ENCODE measurements around the gene STK32C. TPM values are rescaled to one million over a fixed set of nuclear protein-coding genes. Genes with fewer than 3 reads are reported as not detected.
"Not testable (repeated sequence)": the region's sequence is repeated elsewhere in the genome, so short reads cannot be mapped to it uniquely, and the experiment has no call there.

The STK32C gene
- total RNA-seq, 2 donors from 2014 or later, result 2.6 to 3.7 TPM

DNA sequence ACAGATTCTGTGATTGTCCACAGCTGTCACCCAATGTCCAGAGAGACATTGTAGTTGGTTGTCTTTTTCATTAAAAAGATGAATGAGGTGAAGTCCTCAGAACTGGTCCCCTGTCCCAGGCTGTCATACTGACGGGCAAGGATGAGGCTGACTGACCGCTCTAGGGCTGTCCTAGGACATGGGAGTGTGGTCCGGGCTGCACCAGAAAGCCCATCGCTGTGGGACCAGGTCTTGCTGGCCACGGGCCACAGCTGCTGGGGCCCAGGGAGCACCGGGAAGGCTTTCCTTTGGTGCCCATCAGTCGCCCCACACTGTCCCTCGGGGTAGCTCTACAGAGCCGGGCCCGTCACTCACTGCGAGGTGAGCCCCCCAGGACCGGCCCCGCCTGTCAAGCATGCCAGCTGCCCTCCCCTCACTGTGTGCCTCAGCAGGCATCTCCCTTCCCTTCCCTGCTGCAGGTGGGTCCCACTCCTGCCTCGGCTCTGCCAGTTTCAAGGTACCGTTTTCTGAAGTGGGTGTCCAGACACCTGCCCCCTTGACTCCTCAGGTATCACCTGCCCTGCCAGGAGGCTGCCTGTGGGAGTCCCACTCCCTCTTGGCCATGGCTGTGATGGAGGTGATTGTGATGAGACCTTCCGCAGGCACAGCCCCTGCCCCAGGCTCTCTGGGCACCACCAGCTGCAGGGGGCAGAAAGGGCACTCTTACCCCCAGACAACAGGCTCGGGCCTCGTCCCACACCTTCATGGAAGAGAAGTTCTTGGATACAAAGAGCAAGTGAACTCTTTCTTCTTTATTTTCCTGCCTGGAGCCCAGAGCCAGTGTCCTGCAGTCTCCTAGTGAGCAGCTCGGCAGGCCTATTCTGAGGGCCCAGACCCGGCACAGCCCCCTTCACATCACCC lies 46.0 kb upstream of the STK32C start:
- Histone ChIP-seq H3K9me3 (no peaks in the 10 kb centered on the region), H3K27ac (no peak overlapping the region), H3K27me3 (no peaks in the 10 kb centered on the region), H3K36me3 (no peaks in the 10 kb centered on the region), H3K4me1 (no peaks in the 10 kb centered on the region), H3K4me3 (no peak overlapping the region)
- no peak for DNase-seq (ENCODE audit: low spot score)
- TF ChIP-seq, protein P1, sequence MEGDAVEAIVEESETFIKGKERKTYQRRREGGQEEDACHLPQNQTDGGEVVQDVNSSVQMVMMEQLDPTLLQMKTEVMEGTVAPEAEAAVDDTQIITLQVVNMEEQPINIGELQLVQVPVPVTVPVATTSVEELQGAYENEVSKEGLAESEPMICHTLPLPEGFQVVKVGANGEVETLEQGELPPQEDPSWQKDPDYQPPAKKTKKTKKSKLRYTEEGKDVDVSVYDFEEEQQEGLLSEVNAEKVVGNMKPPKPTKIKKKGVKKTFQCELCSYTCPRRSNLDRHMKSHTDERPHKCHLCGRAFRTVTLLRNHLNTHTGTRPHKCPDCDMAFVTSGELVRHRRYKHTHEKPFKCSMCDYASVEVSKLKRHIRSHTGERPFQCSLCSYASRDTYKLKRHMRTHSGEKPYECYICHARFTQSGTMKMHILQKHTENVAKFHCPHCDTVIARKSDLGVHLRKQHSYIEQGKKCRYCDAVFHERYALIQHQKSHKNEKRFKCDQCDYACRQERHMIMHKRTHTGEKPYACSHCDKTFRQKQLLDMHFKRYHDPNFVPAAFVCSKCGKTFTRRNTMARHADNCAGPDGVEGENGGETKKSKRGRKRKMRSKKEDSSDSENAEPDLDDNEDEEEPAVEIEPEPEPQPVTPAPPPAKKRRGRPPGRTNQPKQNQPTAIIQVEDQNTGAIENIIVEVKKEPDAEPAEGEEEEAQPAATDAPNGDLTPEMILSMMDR (IDR thresholded peaks at IDR 0.05), result no peak

DNA sequence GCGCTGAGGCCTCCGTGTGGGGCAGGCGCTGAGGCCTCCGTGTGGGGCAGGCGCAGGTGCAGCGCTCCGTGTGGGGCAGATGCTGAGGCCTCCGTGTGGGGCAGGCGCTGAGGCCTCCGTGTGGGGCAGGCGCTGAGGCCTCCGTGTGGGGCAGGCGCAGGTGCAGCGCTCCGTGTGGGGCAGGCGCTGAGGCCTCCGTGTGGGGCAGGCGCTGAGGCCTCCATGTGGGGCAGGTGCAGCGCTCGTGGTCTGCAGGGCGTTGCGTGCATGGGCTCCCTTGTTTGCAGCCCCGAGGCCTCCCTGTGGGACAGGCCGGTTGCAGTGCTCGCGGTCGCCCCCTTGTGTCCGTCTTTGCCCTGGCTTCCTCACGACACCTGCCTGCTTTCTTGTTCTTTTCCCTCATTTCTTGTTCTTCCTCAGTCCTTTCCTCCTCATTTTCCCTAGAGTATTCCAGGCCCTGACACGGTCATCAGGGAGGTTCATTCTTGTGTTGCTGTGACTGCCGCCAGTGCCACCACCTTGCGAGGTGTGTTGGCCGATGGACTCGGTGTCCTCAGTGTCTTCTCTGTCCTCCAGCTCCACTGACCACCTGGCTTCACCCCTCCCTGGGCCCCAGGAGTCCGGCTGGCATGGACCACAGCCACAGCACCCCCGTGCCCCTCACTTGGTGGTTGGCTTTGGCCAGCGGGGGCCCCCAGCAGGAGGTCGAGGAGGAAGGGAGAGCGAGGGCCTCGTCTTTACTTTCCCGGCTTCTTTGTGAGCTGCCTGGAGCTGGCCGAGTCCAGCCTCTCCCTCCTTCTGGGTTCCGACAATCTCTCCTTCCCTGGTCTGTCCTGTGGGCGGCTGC lies 44.9 kb upstream of the STK32C start:
- peak; percentile 68 for DNase-seq (ENCODE audit: low spot score)
- H3K4me1 ChIP-seq, H3K36me3 ChIP-seq, H3K27me3 ChIP-seq, H3K9me3 ChIP-seq, H3K4me3 ChIP-seq, H3K27ac ChIP-seq: not testable (repeated sequence)
- TF ChIP-seq, protein P1 (IDR thresholded peaks at IDR 0.05), result peak; percentile 73 to 91

- DNase-seq (ENCODE audit: low spot score), result no peak
- Histone ChIP-seq H3K27me3 (no peaks in the 10 kb centered on the region), H3K9me3 (no peaks in the 10 kb centered on the region), H3K4me1 (no peaks in the 10 kb centered on the region), H3K4me3 (no peak overlapping the region), H3K27ac (no peak overlapping the region), H3K36me3 (no peaks in the 10 kb centered on the region)
- TF ChIP-seq, protein P1 (IDR thresholded peaks at IDR 0.05), result no peak
Observed at GRCh38 chr10:132351611-132352010, 43.9 kb upstream of the STK32C start.

- H3K27ac ChIP-seq, result no peak overlapping the region
- DNase-seq (ENCODE audit: low spot score), result no peak
- no peaks in the 10 kb centered on the region for H3K36me3 ChIP-seq
- H3K27me3 ChIP-seq, result no peaks in the 10 kb centered on the region
- H3K4me1 ChIP-seq, result no peaks in the 10 kb centered on the region
- H3K4me3 ChIP-seq, result no peak overlapping the region
- TF ChIP-seq, protein P1 (IDR thresholded peaks at IDR 0.05), result no peak
- H3K9me3 ChIP-seq, result no peaks in the 10 kb centered on the region
Observed at GRCh38 chr10:132350946-132351345, 43.2 kb upstream of the STK32C start.

- no peak for DNase-seq (ENCODE audit: low spot score)
- Histone ChIP-seq H3K27me3 (no peaks in the 10 kb centered on the region), H3K4me1 (no peaks in the 10 kb centered on the region), H3K27ac (no peak overlapping the region), H3K36me3 (no peaks in the 10 kb centered on the region), H3K4me3 (no peak overlapping the region), H3K9me3 (no peaks in the 10 kb centered on the region)
- TF ChIP-seq, protein P1 (IDR thresholded peaks at IDR 0.05), result no peak
Observed at GRCh38 chr10:132350391-132350790, 42.6 kb upstream of the STK32C start.
